DND-41 (cell line): ENCODE data around the gene FEM1C.

ENCODE experiments used
- ATAC-seq: fragments of 200-7000 bp; cut with Tn5 transposase; 3 replicates; pipeline ENCODE4 v1.9.1; 2021; ENCODE audit warnings: low read depth; ENCODE audit not compliant: insufficient read depth
- DNase-seq: peaks from one replicate; pipeline ENCODE4 v3.0.0-alpha.2; 2020
- H2AFZ ChIP-seq: 2 replicates; pipeline ENCODE4 v1.6.0; 2012; ENCODE audit warnings: low read depth, low read length
- H3K27ac ChIP-seq: 2 replicates; pipeline ENCODE4 v1.5.1; 2012; ENCODE audit warnings: low read length, inconsistent platforms
- H3K27me3 ChIP-seq: fragments of 200-600 bp; sonication (generic); 2 replicates; pipeline ENCODE4 v1.6.0; 2012; ENCODE audit warnings: low read length, mild to moderate bottlenecking, inconsistent platforms; ENCODE audit not compliant: insufficient read depth, poor library complexity
- H3K36me3 ChIP-seq: 2 replicates; pipeline ENCODE4 v1.5.1; 2012; ENCODE audit warnings: low read length, inconsistent platforms; ENCODE audit not compliant: insufficient read depth
- H3K4me1 ChIP-seq: 2 replicates; pipeline ENCODE4 v1.5.1; 2012; ENCODE audit warnings: mild to moderate bottlenecking, low read length; ENCODE audit not compliant: insufficient read depth
- H3K4me2 ChIP-seq: 2 replicates; pipeline ENCODE4 v1.6.0; 2012; ENCODE audit warnings: mild to moderate bottlenecking, moderate library complexity, low read length, inconsistent platforms; ENCODE audit not compliant: insufficient read depth
- H3K4me3 ChIP-seq, 2 experiments: fragments of 200-600 bp in 1 of 2; shearing (Covaris generic) in 1 of 2; 2 replicates each; pipeline ENCODE4 v1.5.1; 2012 to 2016; ENCODE audit warnings: inconsistent platforms in 2 of 2, low read length in 2 of 2, mild to moderate bottlenecking in 2 of 2, low read depth in 1 of 2, moderate library complexity in 1 of 2
- H3K79me2 ChIP-seq: 2 replicates; pipeline ENCODE4 v1.6.0; 2012; ENCODE audit warnings: low read length, inconsistent platforms; ENCODE audit not compliant: insufficient read depth
- H3K9ac ChIP-seq: 2 replicates; pipeline ENCODE4 v1.6.0; 2012; ENCODE audit warnings: low read depth, mild to moderate bottlenecking, inconsistent platforms, low read length, moderate library complexity
- H3K9me3 ChIP-seq: 2 replicates; pipeline ENCODE4 v1.5.1; 2012; ENCODE audit warnings: low read length, moderate library complexity, mild to moderate bottlenecking, inconsistent platforms; ENCODE audit not compliant: insufficient read depth, severe bottlenecking
- H4K20me1 ChIP-seq: 2 replicates; pipeline ENCODE4 v1.6.0; 2012; ENCODE audit warnings: low read length; ENCODE audit not compliant: insufficient read depth
- EZH2 ChIP-seq: IDR thresholded peaks from 3 replicates; pipeline ENCODE4 v1.6.1; 2012; ENCODE audit warnings: borderline replicate concordance, low read depth, mild to moderate bottlenecking, moderate library complexity, low read length, inconsistent platforms; ENCODE audit not compliant: severe bottlenecking
- TF ChIP-seq, protein P1 (sequence below): IDR thresholded peaks from 2 replicates; pipeline ENCODE4 v1.5.1; 2012; ENCODE audit warnings: borderline replicate concordance, low read length, moderate library complexity, mild to moderate bottlenecking; ENCODE audit not compliant: poor library complexity, severe bottlenecking; ENCODE audit errors: extremely low read depth

Gene FEM1C

DNA sequence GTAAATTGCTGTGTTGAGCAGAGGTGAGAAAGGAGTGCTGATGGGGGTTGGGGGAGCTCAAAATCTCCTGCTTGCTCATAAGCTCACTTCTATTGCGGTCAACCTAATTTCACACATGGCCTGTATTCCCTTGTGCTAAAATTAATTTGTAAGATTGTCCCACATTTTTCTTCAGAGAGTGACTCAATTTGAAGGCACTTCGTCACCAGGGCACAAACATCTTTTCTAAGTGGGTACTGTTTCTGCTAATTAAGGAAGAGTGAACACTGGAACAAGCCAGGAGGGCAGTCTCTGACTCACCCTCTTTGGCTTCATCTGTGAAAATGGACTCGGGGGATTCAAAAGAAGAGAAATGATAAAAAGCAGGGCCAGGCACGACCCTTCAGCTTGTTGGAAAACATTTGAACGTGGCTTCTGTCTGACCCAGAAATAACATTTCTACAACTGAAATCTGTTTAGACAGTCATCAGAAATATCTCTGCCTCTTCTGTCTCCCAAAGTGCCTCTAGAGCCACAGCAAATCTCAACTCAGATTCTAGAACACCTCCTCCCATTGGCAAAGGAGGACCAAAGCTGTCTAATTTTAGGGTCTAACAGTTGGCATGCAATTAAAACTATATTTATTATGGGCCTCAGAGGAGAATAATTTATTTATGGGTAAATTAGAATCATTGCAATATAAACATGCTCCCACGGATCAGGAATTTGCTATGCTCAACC, 49.8 kb downstream of the FEM1C start:
- Histone ChIP-seq H3K4me3 (no peak overlapping the region), H3K36me3 (no peaks in the 10 kb centered on the region), H3K4me2 (no peak overlapping the region), H3K79me2 (no peaks in the 10 kb centered on the region), H3K9me3 (no peaks in the 10 kb centered on the region), H2AFZ (no peak overlapping the region), H3K4me1 (no peaks in the 10 kb centered on the region), H3K27ac (no peak overlapping the region), H3K9ac (no peak overlapping the region), H4K20me1 (no peaks in the 10 kb centered on the region), H3K27me3 (peaks cover 15% of the 10 kb centered on the region)
- no peak for TF ChIP-seq EZH2
- TF ChIP-seq, protein P1, sequence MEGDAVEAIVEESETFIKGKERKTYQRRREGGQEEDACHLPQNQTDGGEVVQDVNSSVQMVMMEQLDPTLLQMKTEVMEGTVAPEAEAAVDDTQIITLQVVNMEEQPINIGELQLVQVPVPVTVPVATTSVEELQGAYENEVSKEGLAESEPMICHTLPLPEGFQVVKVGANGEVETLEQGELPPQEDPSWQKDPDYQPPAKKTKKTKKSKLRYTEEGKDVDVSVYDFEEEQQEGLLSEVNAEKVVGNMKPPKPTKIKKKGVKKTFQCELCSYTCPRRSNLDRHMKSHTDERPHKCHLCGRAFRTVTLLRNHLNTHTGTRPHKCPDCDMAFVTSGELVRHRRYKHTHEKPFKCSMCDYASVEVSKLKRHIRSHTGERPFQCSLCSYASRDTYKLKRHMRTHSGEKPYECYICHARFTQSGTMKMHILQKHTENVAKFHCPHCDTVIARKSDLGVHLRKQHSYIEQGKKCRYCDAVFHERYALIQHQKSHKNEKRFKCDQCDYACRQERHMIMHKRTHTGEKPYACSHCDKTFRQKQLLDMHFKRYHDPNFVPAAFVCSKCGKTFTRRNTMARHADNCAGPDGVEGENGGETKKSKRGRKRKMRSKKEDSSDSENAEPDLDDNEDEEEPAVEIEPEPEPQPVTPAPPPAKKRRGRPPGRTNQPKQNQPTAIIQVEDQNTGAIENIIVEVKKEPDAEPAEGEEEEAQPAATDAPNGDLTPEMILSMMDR: no peak
- DNase-seq (no peak), ATAC-seq (no peak)

DNA sequence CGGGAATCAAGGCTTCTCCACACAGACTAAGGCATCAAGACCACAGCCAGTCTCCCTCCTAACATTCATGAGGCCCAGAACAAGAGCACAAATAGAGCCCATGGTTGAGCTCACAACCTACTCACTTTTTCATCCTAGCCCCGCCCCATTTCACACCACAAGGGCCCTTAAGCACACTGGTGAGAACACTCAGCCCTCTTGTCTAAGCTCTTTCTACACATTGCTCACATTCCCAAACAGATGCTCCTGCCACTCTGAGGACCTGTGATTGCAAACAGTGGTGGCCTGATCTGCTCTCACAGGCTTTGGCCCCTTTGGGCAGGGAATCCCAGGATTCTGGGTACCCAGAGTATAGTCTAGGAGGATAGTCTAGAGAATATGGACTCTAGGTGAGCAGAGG, 54.0 kb downstream of the FEM1C start:
- Histone ChIP-seq H3K4me2 (no peak overlapping the region), H2AFZ (no peak overlapping the region), H3K79me2 (no peaks in the 10 kb centered on the region), H3K27ac (no peak overlapping the region), H3K27me3 (peaks cover 6% of the 10 kb centered on the region), H3K4me1 (no peaks in the 10 kb centered on the region), H3K9me3 (no peaks in the 10 kb centered on the region), H3K9ac (no peak overlapping the region), H3K4me3 (no peak overlapping the region), H4K20me1 (no peaks in the 10 kb centered on the region), H3K36me3 (no peaks in the 10 kb centered on the region)
- TF ChIP-seq EZH2: no peak
- TF ChIP-seq, protein P1: no peak
- ATAC-seq (no peak), DNase-seq (no peak)

DNA sequence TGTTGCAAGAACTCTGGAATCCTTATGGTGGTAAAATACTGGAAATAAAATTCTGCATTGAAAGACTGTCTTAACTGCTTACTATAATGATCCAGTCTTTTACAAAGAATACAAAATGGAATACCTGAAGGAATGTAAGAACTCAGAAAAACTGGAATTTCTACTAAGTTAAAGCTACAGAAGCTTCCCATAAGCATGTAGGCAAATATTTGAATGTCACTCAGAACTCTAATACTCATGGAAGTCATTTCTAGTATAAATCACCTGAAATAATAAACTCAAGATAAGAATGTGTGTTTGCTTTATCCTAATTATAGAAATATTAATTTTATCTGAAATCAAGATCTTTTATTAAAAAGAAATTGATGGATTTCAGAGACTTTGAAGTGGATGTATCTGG, 54.8 kb downstream of the FEM1C start:
- no peak overlapping the region for H3K27ac ChIP-seq
- H3K9ac ChIP-seq: no peak overlapping the region
- no peaks in the 10 kb centered on the region for H3K4me1 ChIP-seq
- no peaks in the 10 kb centered on the region for H3K79me2 ChIP-seq
- ATAC-seq: no peak
- no peaks in the 10 kb centered on the region for H4K20me1 ChIP-seq
- no peak overlapping the region for H3K4me2 ChIP-seq
- no peak for TF ChIP-seq EZH2
- TF ChIP-seq, protein P1: no peak
- H3K4me3 ChIP-seq: no peak overlapping the region
- no peak for DNase-seq
- peaks cover 6% of the 10 kb centered on the region for H3K27me3 ChIP-seq
- H3K9me3 ChIP-seq: no peaks in the 10 kb centered on the region
- no peaks in the 10 kb centered on the region for H3K36me3 ChIP-seq
- no peak overlapping the region for H2AFZ ChIP-seq

DNA sequence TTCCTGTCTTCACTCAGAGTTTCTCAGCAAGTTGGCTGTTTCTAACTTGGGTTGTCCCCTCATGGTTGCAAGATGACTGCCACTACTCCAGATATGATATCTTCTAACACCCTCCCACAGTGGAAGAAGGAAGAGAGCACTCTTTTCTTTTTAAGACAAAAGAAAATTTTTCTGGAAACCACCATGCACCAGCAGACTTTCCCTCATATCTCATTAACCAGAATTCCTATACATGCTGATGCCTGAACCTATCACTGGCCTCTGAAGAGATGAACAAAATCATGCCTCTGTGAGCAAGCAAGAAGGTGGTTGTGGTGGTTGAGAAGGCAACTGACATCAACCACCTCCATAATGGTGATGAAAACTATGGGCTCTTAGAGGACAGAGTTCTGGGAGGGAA, 56.8 kb downstream of the FEM1C start:
- Histone ChIP-seq H2AFZ (no peak overlapping the region), H3K27ac (no peak overlapping the region), H3K36me3 (no peaks in the 10 kb centered on the region), H3K4me2 (no peak overlapping the region), H3K9ac (no peak overlapping the region), H3K9me3 (no peaks in the 10 kb centered on the region), H3K4me1 (no peaks in the 10 kb centered on the region), H3K27me3 (no peaks in the 10 kb centered on the region), H3K4me3 (no peak overlapping the region), H4K20me1 (no peaks in the 10 kb centered on the region), H3K79me2 (no peaks in the 10 kb centered on the region)
- TF ChIP-seq, protein P1: no peak
- TF ChIP-seq EZH2: no peak
- ATAC-seq (no peak), DNase-seq (no peak)
